Stomach (tissue), 9 donors: Measurements from ENCODE around the gene ATP6V1C2. TPM values are rescaled to one million over a fixed set of nuclear protein-coding genes. Genes with fewer than 3 reads are reported as not detected.

ENCODE experiments used
- DNase-seq, 2 donors: peaks; one replicate each; pipeline versions ENCODE4 v3.0.0 to v3.0.0-alpha.2; 2013 to 2019
- H3K27ac ChIP-seq, 5 donors: fragments of 200-600 bp in 4 of 5; sonication (generic) in 4 of 5; one replicate each; pipeline ENCODE4 v1.5.1; 2013 to 2019; ENCODE audit warnings: mild to moderate bottlenecking in 1 of 5, moderate library complexity in 1 of 5
- H3K27me3 ChIP-seq, 3 donors: fragments of 200-600 bp; sonication (generic); one replicate each; pipeline ENCODE4 v1.5.1; 2017 to 2019; ENCODE audit warnings: mixed run types in 1 of 3
- H3K36me3 ChIP-seq, 4 donors: fragments of 200-600 bp; sonication (generic); 1 replicate in 3 of 4; 2 replicates in 1 of 4; pipeline ENCODE4 v1.5.1; 2016 to 2019
- H3K4me1 ChIP-seq, 4 donors: fragments of 200-600 bp; sonication (generic); one replicate each; pipeline ENCODE4 v1.5.1; 2016 to 2019
- H3K4me3 ChIP-seq, 4 donors: fragments of 200-600 bp; sonication (generic) in 3 of 4; one replicate each; pipeline ENCODE4 v1.5.1; 2016 to 2019; ENCODE audit warnings: mild to moderate bottlenecking in 1 of 4
- H3K9me3 ChIP-seq, 4 donors: fragments of 200-600 bp; sonication (generic); one replicate each; pipeline ENCODE4 v1.5.1; 2016 to 2019
- EP300 ChIP-seq: sonication (generic); formaldehyde crosslinking; IDR thresholded peaks from one replicate; pipeline ENCODE4 v1.6.1; 2017; ENCODE audit warnings: antibody characterized with exemption
- POLR2A ChIP-seq, 4 donors: fragments of 450-650 bp; IDR thresholded peaks; one replicate each; pipeline ENCODE4 v1.6.1; 2016; ENCODE audit warnings: antibody characterized with exemption in 4 of 4, control low read depth in 2 of 4, mild to moderate bottlenecking in 1 of 4, moderate library complexity in 1 of 4
- POLR2AphosphoS5 ChIP-seq, 3 donors: sonication (generic); formaldehyde crosslinking; IDR thresholded peaks; one replicate each; pipeline ENCODE4 v1.6.1; 2016; ENCODE audit warnings: antibody characterized with exemption in 3 of 3
- WGBS, 5 donors: extraction: QIAGEN DNeasy Blood & Tissue Kit in 3 of 5; methylation state at CpG; one replicate each; pipeline versions ENCODE4 v1.1.5 to v1.1.7; 2013 to 2018; 5-methylcytosine and 5-hydroxymethylcytosine counted together
- intact Hi-C: fragments of 100-400 bp; cut with DNase I; formaldehyde crosslinking; loops from one replicate; pipeline ENCODE4 v1.15.1; 2023; ENCODE audit warnings: low total_unique reads
- polyA plus RNA-seq, 3 donors: library from polyadenylated mRNA; stranded (reverse); fragments of 200-250 nt; gene quantifications; one replicate each; pipeline ENCODE4 v1.2.3, GENCODE V29; 2013
- total RNA-seq, 5 donors: library from RNA; depleted of rRNA; stranded (reverse); fragments of >200 nt; gene quantifications; one replicate each; pipeline versions ENCODE4 v1.1.0 to v1.2.3, GENCODE V29; 2014 to 2016
- TF ChIP-seq, protein P1 (sequence below), 7 experiments: fragments of 450-650 bp in 4 of 7; fragments of 200-600 bp in 3 of 7; sonication (generic) in 3 of 7; IDR thresholded peaks; one replicate each; pipeline ENCODE4 v1.5.1; 2016 to 2019; ENCODE audit warnings: antibody characterized with exemption in 7 of 7, control low read depth in 2 of 7, mild to moderate bottlenecking in 1 of 7
- donor health status: healthy with polysubstance abuse.
- donor health status: Bipolar disorder and iron deficiency.
- donor health status: healthy.

The ATP6V1C2 gene
- total and polyA plus RNA-seq, 8 donors = 0.61 to 143 (median 1.1) TPM; not detected in 3

DNA sequence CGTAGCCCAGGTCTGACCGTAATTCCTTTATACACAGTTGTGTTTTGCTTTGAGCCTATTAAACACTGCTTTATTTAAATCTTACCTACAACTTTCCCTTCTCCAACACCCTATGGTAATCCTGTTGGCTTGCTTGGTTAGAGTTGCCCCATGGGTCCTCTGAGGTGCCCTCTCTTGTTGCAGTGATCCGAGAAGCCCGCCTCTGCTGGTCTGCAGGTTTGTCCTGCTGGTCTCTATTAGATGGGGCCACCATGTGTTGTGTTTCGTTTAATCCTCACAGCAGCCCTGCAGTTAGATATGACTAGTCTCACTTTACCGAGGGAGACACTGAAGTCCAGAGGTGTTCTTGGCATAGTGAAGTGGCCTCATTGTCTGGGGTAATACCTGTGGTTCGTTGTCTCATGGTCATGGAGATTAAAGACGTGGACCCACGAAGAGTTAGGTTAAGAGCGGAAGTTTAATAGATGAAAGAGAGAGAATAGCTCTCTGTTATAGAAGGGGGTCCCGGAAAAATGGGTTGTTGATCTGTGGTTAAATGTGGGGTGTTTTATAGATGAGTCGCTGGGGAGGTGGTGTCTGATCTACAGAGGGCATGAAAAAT is 98.4 kb downstream of the ATP6V1C2 start:
- 83 to 90% (median 89%) methylated on average over 12 of the region's 12 CpGs for WGBS, 5 donors
- intact Hi-C loops = no loop called here
- H3K36me3 ChIP-seq = no peaks in the 10 kb centered on the region
- H3K9me3 ChIP-seq = no peaks in the 10 kb centered on the region
- H3K4me1 ChIP-seq = peaks cover 0 to 16% (median 11%) of the 10 kb centered on the region in 4 donors
- DNase-seq = no peak
- no peak for TF ChIP-seq POLR2A (IDR thresholded peaks at IDR 0.05)
- no peak for TF ChIP-seq EP300
- no peak for TF ChIP-seq POLR2AphosphoS5 (IDR thresholded peaks at IDR 0.05)
- TF ChIP-seq, protein P1, sequence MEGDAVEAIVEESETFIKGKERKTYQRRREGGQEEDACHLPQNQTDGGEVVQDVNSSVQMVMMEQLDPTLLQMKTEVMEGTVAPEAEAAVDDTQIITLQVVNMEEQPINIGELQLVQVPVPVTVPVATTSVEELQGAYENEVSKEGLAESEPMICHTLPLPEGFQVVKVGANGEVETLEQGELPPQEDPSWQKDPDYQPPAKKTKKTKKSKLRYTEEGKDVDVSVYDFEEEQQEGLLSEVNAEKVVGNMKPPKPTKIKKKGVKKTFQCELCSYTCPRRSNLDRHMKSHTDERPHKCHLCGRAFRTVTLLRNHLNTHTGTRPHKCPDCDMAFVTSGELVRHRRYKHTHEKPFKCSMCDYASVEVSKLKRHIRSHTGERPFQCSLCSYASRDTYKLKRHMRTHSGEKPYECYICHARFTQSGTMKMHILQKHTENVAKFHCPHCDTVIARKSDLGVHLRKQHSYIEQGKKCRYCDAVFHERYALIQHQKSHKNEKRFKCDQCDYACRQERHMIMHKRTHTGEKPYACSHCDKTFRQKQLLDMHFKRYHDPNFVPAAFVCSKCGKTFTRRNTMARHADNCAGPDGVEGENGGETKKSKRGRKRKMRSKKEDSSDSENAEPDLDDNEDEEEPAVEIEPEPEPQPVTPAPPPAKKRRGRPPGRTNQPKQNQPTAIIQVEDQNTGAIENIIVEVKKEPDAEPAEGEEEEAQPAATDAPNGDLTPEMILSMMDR (IDR thresholded peaks at IDR 0.05) = no peak
- H3K27ac ChIP-seq = no peak overlapping the region
- H3K4me3 ChIP-seq = no peak overlapping the region
- peaks cover 0 to 11% (median 0%) of the 10 kb centered on the region in 3 donors for H3K27me3 ChIP-seq

DNA sequence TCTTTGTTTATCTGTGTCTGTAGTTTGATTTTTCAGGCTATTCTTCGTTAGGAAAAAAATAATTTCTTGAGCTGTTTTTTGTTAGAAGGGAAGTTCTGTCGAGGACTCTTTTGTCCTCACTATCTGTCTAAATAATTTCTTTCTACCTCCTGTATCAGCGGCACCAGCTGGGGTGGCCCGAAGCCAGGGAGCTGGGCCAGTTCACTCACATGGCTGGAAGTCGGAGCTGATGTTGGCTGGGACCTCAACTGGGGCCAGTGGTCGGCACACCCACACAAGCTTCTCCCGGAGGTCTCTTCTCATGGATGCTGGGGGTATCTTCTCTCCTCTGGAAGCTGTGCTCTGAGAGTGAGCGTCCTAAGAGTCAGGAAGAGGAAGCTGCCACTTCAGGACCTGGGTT is 99.1 kb downstream of the ATP6V1C2 start:
- intact Hi-C loops = no loop called here
- Histone ChIP-seq H3K4me1 (peaks cover 0 to 16% (median 11%) of the 10 kb centered on the region in 4 donors), H3K4me3 (no peak overlapping the region), H3K27ac (peak overlapping the region in 1 of 5 donors; percentile 37), H3K27me3 (peaks cover 0 to 11% (median 0%) of the 10 kb centered on the region in 3 donors), H3K9me3 (no peaks in the 10 kb centered on the region), H3K36me3 (no peaks in the 10 kb centered on the region)
- no peak for TF ChIP-seq EP300
- TF ChIP-seq POLR2AphosphoS5 (IDR thresholded peaks at IDR 0.05) = no peak
- TF ChIP-seq, protein P1 (IDR thresholded peaks at IDR 0.05) = no peak
- TF ChIP-seq POLR2A (IDR thresholded peaks at IDR 0.05) = no peak
- WGBS, 5 donors = 19 to 43% (median 30%) methylated on average over 7 to 8 of the region's 8 CpGs
- DNase-seq = peak in 1 of 2 donors; percentile 77

DNA sequence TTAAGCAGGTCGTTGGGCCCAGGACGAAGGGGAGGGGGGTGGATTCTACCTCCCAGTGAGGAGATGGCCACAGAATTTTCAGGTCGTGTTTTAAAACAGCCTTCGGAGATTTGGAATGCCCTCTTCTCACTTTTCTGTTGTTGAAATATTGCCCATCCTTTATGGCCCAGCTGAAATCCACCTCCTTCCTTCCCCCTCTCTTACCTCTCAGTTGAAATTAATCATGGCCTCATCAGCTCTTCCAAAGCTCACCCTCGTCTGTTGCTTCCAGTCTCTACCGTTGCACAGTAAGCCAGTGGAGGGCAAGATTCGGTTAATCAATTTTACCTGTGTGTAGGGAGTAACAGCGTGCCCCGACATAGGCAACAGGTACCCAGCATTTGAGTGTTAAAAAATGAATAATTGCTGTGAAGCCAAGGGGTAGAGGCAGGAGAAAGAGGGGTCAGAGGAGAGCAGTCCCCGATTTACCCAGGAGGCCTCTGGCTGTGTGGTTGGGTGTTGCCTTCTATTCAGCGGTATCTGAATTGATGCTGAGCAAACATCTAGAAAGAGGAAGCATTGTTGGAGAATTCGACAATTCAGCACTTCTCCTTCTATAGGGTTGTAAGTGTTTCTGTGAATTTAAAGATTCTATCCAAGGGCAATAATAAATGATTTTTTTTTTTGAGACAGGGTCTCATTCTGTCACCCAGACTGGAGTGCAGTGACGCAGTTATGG is 99.7 kb downstream of the ATP6V1C2 start:
- no peaks in the 10 kb centered on the region for H3K9me3 ChIP-seq
- no peak overlapping the region for H3K4me3 ChIP-seq
- H3K27ac ChIP-seq = peak overlapping the region in 1 of 5 donors; percentile 37
- DNase-seq = peak in 1 of 2 donors; percentile 71
- no peaks in the 10 kb centered on the region for H3K36me3 ChIP-seq
- TF ChIP-seq POLR2AphosphoS5 (IDR thresholded peaks at IDR 0.05) = no peak
- no peak for TF ChIP-seq POLR2A (IDR thresholded peaks at IDR 0.05)
- TF ChIP-seq, protein P1 (IDR thresholded peaks at IDR 0.05) = no peak
- no peak for TF ChIP-seq EP300
- H3K27me3 ChIP-seq = peaks cover 0 to 11% (median 0%) of the 10 kb centered on the region in 3 donors
- peaks cover 0 to 16% (median 11%) of the 10 kb centered on the region in 4 donors for H3K4me1 ChIP-seq
- WGBS, 5 donors = 31 to 57% (median 46%) methylated on average over 13 of the region's 13 CpGs
- intact Hi-C loops = no loop called here

DNA sequence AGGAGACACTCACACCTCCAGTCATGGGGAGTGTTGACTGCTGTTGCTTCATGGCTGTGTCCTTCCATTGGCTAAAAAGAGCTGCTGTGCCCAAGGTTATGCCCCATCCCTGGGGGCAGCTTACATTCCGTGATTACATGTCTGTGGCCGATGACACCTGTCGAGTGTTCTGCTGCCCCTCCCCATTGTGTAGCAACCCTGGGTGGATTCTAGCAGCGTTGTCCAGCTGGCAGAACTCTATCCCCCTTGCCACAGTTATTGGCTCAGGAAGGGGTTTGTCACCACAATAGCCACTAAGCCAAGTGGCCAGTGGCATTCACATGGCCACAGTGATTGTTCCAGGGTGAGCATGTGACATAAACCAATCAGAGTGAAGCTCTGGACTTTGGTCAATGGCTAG is 102.8 kb downstream of the ATP6V1C2 start:
- peaks cover 0 to 16% (median 14%) of the 10 kb centered on the region in 4 donors for H3K4me1 ChIP-seq
- no peaks in the 10 kb centered on the region for H3K9me3 ChIP-seq
- no peak for DNase-seq
- H3K36me3 ChIP-seq = no peaks in the 10 kb centered on the region
- no peak overlapping the region for H3K27ac ChIP-seq
- 83 to 100% (median 93%) methylated on average over 4 of the region's 4 CpGs for WGBS, 5 donors
- TF ChIP-seq POLR2AphosphoS5 (IDR thresholded peaks at IDR 0.05) (no peak), POLR2A (IDR thresholded peaks at IDR 0.05) (no peak), EP300 (no peak)
- TF ChIP-seq, protein P1 (IDR thresholded peaks at IDR 0.05) = no peak
- H3K4me3 ChIP-seq = no peak overlapping the region
- intact Hi-C loops = no loop called here
- H3K27me3 ChIP-seq = peaks cover 0 to 19% (median 0%) of the 10 kb centered on the region in 3 donors
